GM12864 (cell line): ENCODE results near the gene ABHD12.

ENCODE experiments used
- DNase-seq: peaks from one replicate; pipeline ENCODE4 v3.0.0-alpha.2; 2011; ENCODE audit warnings: low read depth
- H3K4me3 ChIP-seq: 2 replicates; pipeline ENCODE4 v1.5.1; 2011; ENCODE audit warnings: mild to moderate bottlenecking, low read depth, low read length, control low read depth
- TF ChIP-seq, protein P1 (sequence below): IDR thresholded peaks from 2 replicates; pipeline ENCODE4 v1.5.1; 2011; ENCODE audit warnings: low read depth, mild to moderate bottlenecking, moderate library complexity, low read length, control low read depth, inconsistent platforms; ENCODE audit errors: missing control alignments

Gene ABHD12

DNA sequence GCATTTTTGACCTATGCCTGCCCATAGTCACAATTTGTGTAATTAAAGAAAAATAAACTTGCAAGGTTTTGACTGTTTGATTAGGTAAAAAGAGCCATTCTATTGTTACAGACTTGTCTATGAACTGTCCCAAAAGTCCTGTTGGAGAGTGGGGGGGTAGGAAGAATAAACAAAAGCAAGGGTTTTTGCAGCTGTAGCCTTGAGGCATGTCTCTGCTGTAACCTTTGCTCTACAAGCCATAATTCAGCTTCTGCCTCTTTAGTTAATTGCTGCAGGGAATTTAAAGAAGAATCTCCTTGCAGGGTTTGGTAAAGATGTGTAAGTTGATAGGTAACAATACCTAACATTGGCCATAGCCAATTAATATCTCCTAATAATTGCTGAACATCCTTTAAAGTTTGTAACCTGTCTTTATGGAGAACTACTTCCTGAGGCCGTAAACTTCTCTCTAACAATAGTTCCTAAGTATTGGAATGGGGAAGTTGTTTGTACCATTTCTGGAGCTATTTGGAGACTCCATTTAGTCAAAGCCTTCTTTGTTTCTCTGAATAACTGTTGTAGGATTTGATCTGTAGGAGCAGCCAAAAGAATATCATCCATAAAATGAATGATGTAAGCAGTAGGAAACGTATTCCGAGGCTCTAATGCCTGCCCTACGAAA lies 7.9 kb upstream of the ABHD12 start:
- DNase-seq: no peak
- H3K4me3 ChIP-seq: no peak overlapping the region
- TF ChIP-seq, protein P1, sequence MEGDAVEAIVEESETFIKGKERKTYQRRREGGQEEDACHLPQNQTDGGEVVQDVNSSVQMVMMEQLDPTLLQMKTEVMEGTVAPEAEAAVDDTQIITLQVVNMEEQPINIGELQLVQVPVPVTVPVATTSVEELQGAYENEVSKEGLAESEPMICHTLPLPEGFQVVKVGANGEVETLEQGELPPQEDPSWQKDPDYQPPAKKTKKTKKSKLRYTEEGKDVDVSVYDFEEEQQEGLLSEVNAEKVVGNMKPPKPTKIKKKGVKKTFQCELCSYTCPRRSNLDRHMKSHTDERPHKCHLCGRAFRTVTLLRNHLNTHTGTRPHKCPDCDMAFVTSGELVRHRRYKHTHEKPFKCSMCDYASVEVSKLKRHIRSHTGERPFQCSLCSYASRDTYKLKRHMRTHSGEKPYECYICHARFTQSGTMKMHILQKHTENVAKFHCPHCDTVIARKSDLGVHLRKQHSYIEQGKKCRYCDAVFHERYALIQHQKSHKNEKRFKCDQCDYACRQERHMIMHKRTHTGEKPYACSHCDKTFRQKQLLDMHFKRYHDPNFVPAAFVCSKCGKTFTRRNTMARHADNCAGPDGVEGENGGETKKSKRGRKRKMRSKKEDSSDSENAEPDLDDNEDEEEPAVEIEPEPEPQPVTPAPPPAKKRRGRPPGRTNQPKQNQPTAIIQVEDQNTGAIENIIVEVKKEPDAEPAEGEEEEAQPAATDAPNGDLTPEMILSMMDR: no peak

DNA sequence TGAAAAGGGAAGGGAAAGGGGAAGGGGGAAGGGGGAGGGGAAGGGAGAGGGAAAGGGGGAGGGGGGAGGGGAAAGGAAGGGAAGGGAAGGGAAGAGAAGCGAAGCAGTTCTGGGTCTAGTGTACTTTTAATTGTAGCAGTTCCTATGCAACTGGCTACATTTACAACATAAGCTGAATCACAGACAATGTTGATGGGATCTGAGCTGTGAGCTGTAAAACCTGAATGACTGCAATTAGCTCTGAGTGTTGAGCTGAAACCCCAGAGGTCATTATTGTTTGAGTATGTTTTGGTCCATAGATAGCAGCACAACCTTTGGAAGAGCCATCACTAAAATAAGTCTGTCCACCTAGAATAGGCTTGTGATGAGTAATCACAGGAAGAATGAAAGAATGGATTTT lies 7.2 kb upstream of the ABHD12 start:
- DNase-seq: no peak
- no peak overlapping the region for H3K4me3 ChIP-seq
- TF ChIP-seq, protein P1: no peak

DNA sequence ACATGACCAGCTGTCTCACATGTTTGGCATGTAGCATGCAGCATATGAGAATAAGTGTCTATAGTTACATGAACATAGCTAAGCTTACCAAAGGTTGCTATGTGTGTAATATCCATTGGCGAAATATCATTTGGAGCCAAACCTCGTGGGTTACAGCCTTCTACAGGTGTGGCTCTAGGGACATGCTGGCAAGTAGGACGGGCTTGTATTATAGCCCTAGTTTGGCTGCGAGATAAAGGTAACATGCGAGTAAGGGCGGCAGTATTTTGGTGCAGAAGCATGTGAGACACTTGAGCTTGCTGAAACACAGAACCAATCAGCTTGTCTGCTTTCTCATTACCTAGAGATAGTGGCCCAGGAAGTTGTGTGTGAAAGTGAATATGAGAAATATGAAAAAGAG lies 6.5 kb upstream of the ABHD12 start:
- no peak for DNase-seq
- TF ChIP-seq, protein P1: no peak
- H3K4me3 ChIP-seq: no peak overlapping the region

DNA sequence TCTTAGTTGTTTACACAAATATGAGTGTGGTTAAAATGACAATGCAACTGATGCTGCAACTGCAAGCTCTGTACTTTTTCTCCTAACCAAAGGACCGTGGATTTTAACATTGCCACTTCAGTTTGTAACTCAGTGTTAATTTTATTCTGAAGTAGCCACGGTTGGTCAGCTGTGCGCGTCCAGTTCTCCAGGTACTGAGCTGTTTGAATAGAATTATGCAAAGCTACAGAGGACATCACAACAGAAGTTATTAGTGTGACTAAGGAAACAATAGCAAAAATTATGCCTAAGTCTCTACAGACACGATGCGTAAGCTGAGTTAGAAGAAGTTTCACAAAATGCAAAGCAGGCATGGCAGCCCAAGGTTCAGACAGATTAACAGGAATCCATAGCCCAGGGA lies 4.4 kb upstream of the ABHD12 start:
- no peak for DNase-seq
- H3K4me3 ChIP-seq: no peak overlapping the region
- TF ChIP-seq, protein P1: no peak

DNA sequence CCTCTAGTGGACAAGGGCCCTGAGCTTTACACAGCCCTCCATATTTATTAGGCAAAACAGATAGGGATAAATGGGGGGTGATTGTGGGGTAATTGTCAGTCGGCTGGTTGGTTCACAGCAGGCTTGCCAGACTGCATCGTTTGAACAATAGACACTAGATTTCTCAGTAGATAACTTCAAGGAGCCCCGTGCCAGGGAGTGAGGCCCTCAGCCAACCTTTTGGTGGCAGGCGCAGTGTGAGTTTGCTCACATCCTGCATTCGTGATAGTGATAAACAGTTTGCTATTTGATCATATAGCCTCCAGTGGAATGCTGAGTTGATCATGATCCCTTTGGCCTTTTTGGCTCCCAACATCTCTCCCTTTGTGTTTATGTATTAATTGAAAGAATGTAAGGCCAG lies 3.6 kb upstream of the ABHD12 start:
- TF ChIP-seq, protein P1: no peak
- H3K4me3 ChIP-seq: no peak overlapping the region

DNA sequence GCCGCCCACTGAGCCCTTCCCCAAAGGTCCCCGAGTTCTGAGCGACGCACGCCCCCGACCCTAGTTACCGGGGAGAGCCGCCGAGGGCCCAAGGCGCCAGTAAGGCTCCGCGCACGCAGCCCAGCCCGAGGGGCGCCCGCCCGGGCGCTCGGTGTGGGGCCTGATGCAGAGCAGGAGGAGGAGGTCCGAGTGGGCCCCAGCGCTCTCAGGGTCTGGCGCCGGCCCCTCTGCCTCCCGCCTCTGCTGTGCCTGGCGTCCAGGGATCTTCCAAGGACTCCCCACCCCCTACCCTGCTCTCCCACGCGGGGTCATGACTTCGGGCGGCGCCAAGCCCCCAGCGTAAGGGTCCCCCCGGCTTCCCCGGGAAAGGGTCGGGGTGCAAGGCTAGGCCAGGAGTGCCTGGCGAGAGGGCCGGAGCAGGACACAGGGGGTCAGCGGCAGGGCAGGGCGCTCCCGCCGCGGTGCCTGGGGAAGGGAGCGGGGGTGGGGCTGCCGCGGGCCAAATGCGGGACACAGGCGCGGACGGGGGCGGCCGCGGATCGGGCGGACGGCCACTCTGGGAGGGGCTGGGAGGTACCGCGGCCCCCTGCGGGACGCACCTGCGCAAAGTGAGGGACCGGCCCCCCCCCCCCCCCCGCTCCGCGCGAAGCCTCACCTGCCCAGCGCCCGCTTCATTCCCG lies 637 bp downstream of the ABHD12 start:
- no peak for DNase-seq
- H3K4me3 ChIP-seq: peak overlapping the region; percentile 83
- TF ChIP-seq, protein P1: no peak

More for the DNA sequence above, 3.6 kb upstream of the ABHD12 start:
- DNase-seq: no peak
